CD8-positive, alpha-beta memory T cell (primary cell): ENCODE results near the gene FRMD6. TPM values are rescaled to one million over a fixed set of nuclear protein-coding genes. Genes with fewer than 3 reads are reported as not detected.

Source experiments
- CTCF ChIA-PET: fragments of 350-600 bp; sonication (Branson Sonifier 250); formaldehyde crosslinking; loops from one replicate; lab custom pipeline; 2021; ENCODE audit warnings: antibody characterized with exemption; lab: Charles Lee
- POLR2A ChIA-PET: fragments of 350-600 bp; sonication (Branson Sonifier 250); formaldehyde crosslinking; loops from one replicate; lab custom pipeline; 2021; ENCODE audit warnings: antibody characterized with exemption; lab: Charles Lee
- DNase-seq, 5 donors: peaks; one replicate each; pipeline versions ENCODE4 v3.0.0 to v3.0.0-alpha.2; 2020 to 2022; ENCODE audit warnings: mixed read lengths in 1 of 5
- H3K27ac ChIP-seq: one replicate; pipeline ENCODE4 v1.7.0; 2013; ENCODE audit warnings: low read depth, mild to moderate bottlenecking, low read length, moderate library complexity
- H3K27me3 ChIP-seq: 2 replicates; pipeline ENCODE4 v1.7.0; 2013; ENCODE audit warnings: low read length, mild to moderate bottlenecking; ENCODE audit not compliant: insufficient read depth, poor library complexity, severe bottlenecking
- H3K36me3 ChIP-seq: 2 replicates; pipeline ENCODE4 v1.7.0; 2013; ENCODE audit warnings: mild to moderate bottlenecking, low read length, moderate library complexity; ENCODE audit not compliant: insufficient read depth
- H3K4me1 ChIP-seq: 2 replicates; pipeline ENCODE4 v1.7.0; 2013; ENCODE audit warnings: mild to moderate bottlenecking, low read length, moderate library complexity; ENCODE audit not compliant: insufficient read depth
- H3K4me3 ChIP-seq: 2 replicates; pipeline ENCODE4 v1.7.0; 2013; ENCODE audit warnings: mild to moderate bottlenecking, low read length
- H3K9me3 ChIP-seq: 2 replicates; pipeline ENCODE4 v1.7.0; 2013; ENCODE audit warnings: mild to moderate bottlenecking, low read length
- H3K27ac Mint-ChIP-seq, 8 donors: one replicate each; pipeline ENCODE4 v1.8.0; 2020 to 2021; ENCODE audit warnings: mixed read lengths in 8 of 8, mild to moderate bottlenecking in 6 of 8, inconsistent platforms in 3 of 8, moderate library complexity in 3 of 8
- H3K27me3 Mint-ChIP-seq, 2 donors: one replicate each; pipeline ENCODE4 v1.8.0; 2020 to 2021; ENCODE audit warnings: mixed read lengths in 2 of 2, mild to moderate bottlenecking in 1 of 2, moderate library complexity in 1 of 2
- H3K36me3 Mint-ChIP-seq, 3 donors: one replicate each; pipeline ENCODE4 v1.8.0; 2020 to 2021; ENCODE audit warnings: mixed read lengths in 3 of 3, inconsistent platforms in 1 of 3, mild to moderate bottlenecking in 1 of 3
- H3K4me1 Mint-ChIP-seq, 3 donors: one replicate each; pipeline ENCODE4 v1.8.0; 2020 to 2021; ENCODE audit warnings: mixed read lengths in 3 of 3, inconsistent platforms in 1 of 3, mild to moderate bottlenecking in 1 of 3
- H3K4me3 Mint-ChIP-seq, 7 donors: one replicate each; pipeline ENCODE4 v1.8.0; 2020 to 2021; ENCODE audit warnings: mixed read lengths in 7 of 7, mild to moderate bottlenecking in 6 of 7, moderate library complexity in 4 of 7, inconsistent platforms in 2 of 7
- H3K9me3 Mint-ChIP-seq, 5 donors: one replicate each; pipeline ENCODE4 v1.8.0; 2020 to 2022; ENCODE audit warnings: mixed read lengths in 5 of 5, mild to moderate bottlenecking in 3 of 5, moderate library complexity in 2 of 5, inconsistent platforms in 1 of 5
- polyA plus RNA-seq: library from polyadenylated mRNA; unstranded; fragments of 300-500 nt; fragmentation: Illumina TruSeq; gene quantifications from one replicate; pipeline ENCODE4 v1.2.3, GENCODE V29; 2021
- total RNA-seq, 2 experiments: library from RNA; stranded (reverse); gene quantifications; one replicate each; pipeline ENCODE4 v1.2.3, GENCODE V29; 2021

Gene FRMD6
- total and polyA plus RNA-seq, 3 experiments from 2014 or later: 0.67 to 2.3 (median 2.2) TPM

DNA sequence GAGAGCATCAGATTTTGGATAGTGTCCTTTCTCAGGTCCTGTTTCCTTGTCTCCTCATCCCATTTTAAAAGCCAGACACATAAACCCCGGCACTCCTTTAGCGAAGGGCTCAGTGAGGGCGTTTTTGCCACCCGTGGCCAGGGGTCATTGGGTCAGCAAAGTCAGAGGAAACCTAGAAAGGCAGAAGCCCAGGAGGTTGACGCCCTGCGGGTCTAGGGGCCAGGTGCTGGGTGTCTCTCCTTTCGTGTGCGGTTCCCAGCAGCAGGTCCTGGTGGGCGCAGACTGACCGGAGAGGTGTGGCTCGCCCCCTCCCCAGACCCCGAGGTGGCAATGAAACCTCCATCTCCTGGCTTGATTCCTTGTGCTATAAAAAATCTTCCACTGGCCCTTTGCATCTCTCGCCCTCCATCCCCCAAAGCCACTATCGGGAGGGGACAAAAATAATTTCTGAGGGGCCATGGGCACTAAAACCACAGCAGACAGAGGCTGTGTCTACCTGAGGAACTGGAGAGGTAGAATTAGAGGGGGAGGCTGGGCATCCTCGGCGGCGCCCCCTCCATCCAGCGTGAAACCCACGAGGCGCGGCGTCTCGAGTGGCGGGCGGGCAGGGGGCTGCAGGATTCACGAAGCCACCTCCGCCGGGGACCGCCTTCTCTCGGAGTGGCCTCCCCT lies 858 bp upstream of the FRMD6 start:
- Mint-ChIP-seq H3K4me1 (peaks cover 14 to 24% (median 15%) of the 10 kb centered on the region in 3 donors), H3K27ac (peak overlapping the region in 5 of 8 donors; percentile 23 to 68 (median 63)), H3K36me3 (peaks cover 0 to 2% (median under 1%) of the 10 kb centered on the region in 3 donors), H3K9me3 (no peaks in the 10 kb centered on the region), H3K27me3 (peaks cover 8 to 25% of the 10 kb centered on the region in 2 donors), H3K4me3 (peak overlapping the region; percentile 78 to 91 (median 84))
- DNase-seq: no peak
- no peaks in the 10 kb centered on the region for H3K9me3 ChIP-seq
- peaks cover 19% of the 10 kb centered on the region for H3K4me1 ChIP-seq
- H3K36me3 ChIP-seq: no peaks in the 10 kb centered on the region
- ChIA-PET POLR2A (interaction anchor here (1.0 kb wide), 2 partner anchors 12 to 31 kb away, joined by 3 to 4 read pairs; no protein-coding TSS in a partner anchor), CTCF (interaction anchor here (0.5 kb wide), 1 partner anchor 11 kb away, joined by 3 read pairs; no protein-coding TSS in a partner anchor)
- H3K4me3 ChIP-seq: peak overlapping the region; percentile 62
- peaks cover 17% of the 10 kb centered on the region for H3K27me3 ChIP-seq
- peak overlapping the region; percentile 34 for H3K27ac ChIP-seq

DNA sequence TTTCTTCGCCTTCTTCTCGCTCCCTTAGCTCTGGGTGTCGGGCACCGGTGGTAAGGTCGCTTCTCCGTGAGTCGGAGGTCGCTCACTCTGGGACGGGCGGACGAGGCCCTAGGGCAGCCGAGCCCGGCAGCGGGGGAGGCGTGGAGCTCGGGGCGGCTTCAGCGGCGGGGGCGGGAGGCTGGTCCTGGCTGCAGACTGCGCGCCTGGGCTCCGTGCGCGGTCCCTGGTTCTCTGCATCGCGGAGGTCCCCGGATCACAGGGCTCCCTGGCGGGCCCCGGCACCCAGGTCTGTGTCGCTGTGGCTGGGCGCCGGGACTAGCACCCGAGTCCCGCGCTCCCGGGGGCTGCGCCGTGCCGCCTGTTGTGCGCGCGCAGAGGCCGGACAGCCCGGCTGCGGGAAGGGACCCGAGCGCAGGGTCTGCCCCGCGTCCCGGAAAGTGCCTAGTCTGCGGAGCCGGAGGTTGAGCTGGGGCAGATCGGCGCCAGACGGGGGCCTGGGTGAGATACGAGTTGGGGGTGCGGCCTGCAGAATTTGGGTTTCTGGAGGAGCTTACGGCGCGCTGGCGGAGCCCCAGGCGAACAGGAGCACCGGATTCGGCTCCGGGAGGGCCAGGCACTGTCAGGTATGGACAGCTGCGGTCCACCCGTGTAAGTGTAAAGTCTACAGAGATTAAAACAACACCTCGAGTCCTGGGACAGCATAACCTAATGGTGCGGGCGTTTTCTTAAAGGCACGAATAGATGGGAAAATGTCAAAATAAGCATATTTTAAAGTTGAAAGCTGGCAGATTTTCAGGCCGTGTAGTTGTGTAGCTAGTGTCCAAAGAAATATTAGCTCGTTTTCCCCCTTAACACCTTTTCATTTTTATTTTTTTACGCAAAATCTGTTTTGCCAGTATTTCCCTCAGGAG lies 713 bp downstream of the FRMD6 start:
- peak overlapping the region; percentile 39 for H3K27ac ChIP-seq
- Mint-ChIP-seq H3K27me3 (peaks cover 15 to 39% of the 10 kb centered on the region in 2 donors), H3K9me3 (no peaks in the 10 kb centered on the region), H3K4me1 (peaks cover 14 to 24% (median 15%) of the 10 kb centered on the region in 3 donors), H3K27ac (peak overlapping the region in 6 of 8 donors; percentile 1 to 83 (median 62)), H3K4me3 (peak overlapping the region; percentile 78 to 93 (median 84)), H3K36me3 (peaks cover 0 to 4% (median 2%) of the 10 kb centered on the region in 3 donors)
- peaks cover 19% of the 10 kb centered on the region for H3K4me1 ChIP-seq
- H3K27me3 ChIP-seq: peaks cover 24% of the 10 kb centered on the region
- H3K36me3 ChIP-seq: no peaks in the 10 kb centered on the region
- ChIA-PET POLR2A (interaction anchor here (1.0 kb wide), 1 partner anchor 14 kb away, joined by 3 read pairs; no protein-coding TSS in a partner anchor), CTCF (interaction anchor here (0.7 to 1.9 kb wide), 8 partner anchors 9 to 665 kb away, joined by 3 to 9 read pairs (median 4); no protein-coding TSS in a partner anchor)
- H3K9me3 ChIP-seq: no peaks in the 10 kb centered on the region
- peak overlapping the region; percentile 74 for H3K4me3 ChIP-seq
- DNase-seq: peak in 3 of 5 donors; percentile 37 to 52 (median 38)

DNA sequence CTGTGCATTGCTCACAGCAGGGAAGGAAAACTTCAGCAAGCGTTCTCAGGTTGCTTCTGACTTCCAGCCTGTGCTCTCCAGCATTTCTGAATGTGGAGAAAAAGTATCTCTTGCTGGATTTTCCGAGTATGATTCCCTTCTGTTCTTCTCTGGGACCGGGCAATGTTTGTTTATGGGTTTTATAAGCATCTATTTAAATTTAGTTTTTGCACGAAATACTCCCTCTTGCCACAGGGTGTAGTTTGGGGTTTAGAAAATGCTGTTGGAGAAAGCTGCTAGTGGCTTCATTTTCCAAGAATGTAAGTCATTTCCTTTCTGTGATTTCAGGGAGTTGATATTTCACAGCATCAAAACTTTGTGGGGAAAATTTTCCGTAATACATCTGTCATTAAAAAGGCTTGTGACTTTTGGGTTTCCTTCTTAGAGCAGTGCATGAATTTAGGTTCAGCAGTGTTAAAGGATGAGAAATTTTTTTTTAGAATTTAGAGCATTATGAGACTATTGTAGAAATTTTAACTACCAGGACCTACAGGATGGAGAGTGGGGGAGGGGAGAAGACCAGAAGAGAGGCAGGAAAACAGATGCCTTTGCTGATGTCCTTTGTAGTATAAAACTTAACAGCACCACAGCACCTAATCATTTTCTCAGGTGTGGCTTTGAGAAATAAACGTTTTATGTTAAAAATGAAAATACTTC lies 1.5 kb downstream of the FRMD6 start:
- H3K4me3 ChIP-seq: peak overlapping the region; percentile 74
- H3K36me3 ChIP-seq: no peaks in the 10 kb centered on the region
- peaks cover 19% of the 10 kb centered on the region for H3K4me1 ChIP-seq
- DNase-seq: peak in 1 of 5 donors; percentile 14
- peak overlapping the region; percentile 78 to 93 (median 84) for H3K4me3 Mint-ChIP-seq
- no peaks in the 10 kb centered on the region for H3K9me3 ChIP-seq
- H3K36me3 Mint-ChIP-seq: peaks cover 0 to 4% (median 2%) of the 10 kb centered on the region in 3 donors
- H3K27ac Mint-ChIP-seq: peak overlapping the region in 4 of 8 donors; percentile 1 to 83 (median 44)
- H3K27ac ChIP-seq: no peak overlapping the region
- ChIA-PET POLR2A (no interaction called here), CTCF (interaction anchor here (0.7 to 1.9 kb wide), 7 partner anchors 9 to 407 kb away, joined by 3 to 9 read pairs (median 5); no protein-coding TSS in a partner anchor)
- H3K9me3 Mint-ChIP-seq: no peaks in the 10 kb centered on the region
- peaks cover 32% of the 10 kb centered on the region for H3K27me3 ChIP-seq
- H3K4me1 Mint-ChIP-seq: peaks cover 14 to 24% (median 15%) of the 10 kb centered on the region in 3 donors
- H3K27me3 Mint-ChIP-seq: peaks cover 17 to 46% of the 10 kb centered on the region in 2 donors

DNA sequence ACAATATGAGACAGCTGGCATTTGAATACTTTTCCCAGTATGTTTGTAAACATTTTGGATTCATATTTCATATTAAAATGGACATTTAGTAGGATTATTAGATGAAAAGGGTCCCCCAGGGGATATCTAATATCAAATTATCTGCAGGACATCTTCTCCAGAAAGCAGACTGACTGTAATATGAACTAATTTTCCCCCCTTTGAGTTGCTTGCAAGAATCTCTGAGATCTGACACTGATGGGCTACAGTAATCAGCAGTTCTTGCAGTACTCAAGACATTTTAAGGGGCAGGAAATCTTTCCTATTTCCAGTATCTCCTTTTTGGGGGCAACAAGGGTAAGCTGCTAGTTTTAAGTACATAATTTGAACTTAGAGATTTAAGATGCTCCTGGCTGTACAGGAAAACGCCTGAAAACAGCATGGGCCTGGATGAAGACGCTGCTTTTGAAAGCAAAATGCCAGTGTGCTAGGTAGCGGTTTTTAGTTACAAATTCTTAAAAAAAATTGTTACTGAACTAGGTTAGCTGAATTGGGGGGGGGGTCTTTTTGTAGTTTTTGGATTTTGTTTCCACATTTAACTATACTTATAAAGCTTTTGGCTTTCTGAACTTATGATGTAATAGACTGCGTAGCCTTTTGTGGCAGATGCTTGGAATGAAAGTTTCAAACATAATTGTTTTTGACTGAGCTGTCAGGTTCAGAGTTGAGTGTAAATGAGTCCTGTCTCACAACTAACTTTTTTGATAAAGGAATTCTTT lies 2.2 kb downstream of the FRMD6 start:
- Mint-ChIP-seq H3K27ac (no peak overlapping the region), H3K36me3 (peaks cover 0 to 4% (median 2%) of the 10 kb centered on the region in 3 donors), H3K4me3 (peak overlapping the region in 2 of 7 donors; percentile 91 to 93), H3K9me3 (no peaks in the 10 kb centered on the region), H3K27me3 (peaks cover 21 to 54% of the 10 kb centered on the region in 2 donors), H3K4me1 (peaks cover 14 to 24% (median 15%) of the 10 kb centered on the region in 3 donors)
- Histone ChIP-seq H3K9me3 (no peaks in the 10 kb centered on the region), H3K27ac (no peak overlapping the region), H3K27me3 (peaks cover 32% of the 10 kb centered on the region), H3K4me1 (peaks cover 19% of the 10 kb centered on the region), H3K36me3 (no peaks in the 10 kb centered on the region), H3K4me3 (no peak overlapping the region)
- ChIA-PET POLR2A (no interaction called here), CTCF (interaction anchor here (1.7 to 1.9 kb wide), 2 partner anchors 10 to 370 kb away, joined by 5 to 8 read pairs; no protein-coding TSS in a partner anchor)
- no peak for DNase-seq

DNA sequence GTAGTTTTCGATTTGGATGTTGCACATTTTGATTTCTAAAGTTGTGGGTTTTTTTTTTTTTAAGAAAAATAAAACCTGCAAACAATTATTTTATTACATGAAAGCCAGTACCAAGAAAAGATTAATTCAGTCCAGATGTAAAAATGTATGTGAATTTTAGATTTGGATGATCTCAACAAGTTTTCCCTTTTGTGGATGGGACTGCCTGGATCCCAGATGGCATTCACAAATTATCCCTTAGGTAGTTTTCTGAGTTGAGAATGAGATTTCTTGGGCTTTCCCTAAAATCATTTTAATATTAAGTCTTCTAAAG lies 2.8 kb downstream of the FRMD6 start:
- Histone ChIP-seq H3K27me3 (peaks cover 32% of the 10 kb centered on the region), H3K27ac (no peak overlapping the region), H3K9me3 (no peaks in the 10 kb centered on the region), H3K4me1 (peaks cover 19% of the 10 kb centered on the region), H3K4me3 (no peak overlapping the region), H3K36me3 (no peaks in the 10 kb centered on the region)
- ChIA-PET CTCF (no interaction called here), POLR2A (no interaction called here)
- Mint-ChIP-seq H3K4me3 (peak overlapping the region in 1 of 7 donors; percentile 91), H3K27ac (no peak overlapping the region), H3K27me3 (peaks cover 21 to 56% of the 10 kb centered on the region in 2 donors), H3K9me3 (no peaks in the 10 kb centered on the region), H3K4me1 (peaks cover 14 to 24% (median 15%) of the 10 kb centered on the region in 3 donors), H3K36me3 (peaks cover 0 to 4% (median 2%) of the 10 kb centered on the region in 3 donors)
- DNase-seq: no peak

DNA sequence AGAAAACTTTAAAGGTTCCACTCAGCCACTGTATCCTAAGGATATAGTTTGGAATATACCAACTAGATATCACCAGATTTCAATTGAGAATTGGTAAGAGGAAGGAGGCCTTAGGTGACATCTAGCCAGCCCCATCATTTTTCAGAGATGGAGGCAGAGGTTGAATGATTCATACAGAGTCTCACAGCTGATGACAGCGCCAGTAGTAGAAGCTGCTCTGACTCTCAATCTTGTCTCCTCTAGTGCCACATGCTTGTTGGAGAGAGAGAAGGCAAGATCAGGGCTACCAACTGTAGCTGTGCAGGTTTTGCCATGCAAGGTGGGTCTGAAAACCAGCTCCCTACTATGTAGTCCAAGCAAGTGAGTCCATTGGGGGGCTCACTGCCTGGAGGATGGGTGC lies 6.1 kb downstream of the FRMD6 start:
- ChIA-PET POLR2A (no interaction called here), CTCF (no interaction called here)
- Histone ChIP-seq H3K9me3 (no peaks in the 10 kb centered on the region), H3K36me3 (no peaks in the 10 kb centered on the region), H3K4me1 (peaks cover 11% of the 10 kb centered on the region), H3K4me3 (no peak overlapping the region), H3K27ac (no peak overlapping the region), H3K27me3 (peaks cover 32% of the 10 kb centered on the region)
- Mint-ChIP-seq H3K9me3 (no peaks in the 10 kb centered on the region), H3K36me3 (peaks cover 0 to 4% (median 0%) of the 10 kb centered on the region in 3 donors), H3K27ac (no peak overlapping the region), H3K4me3 (no peak overlapping the region), H3K27me3 (peaks cover 26 to 73% of the 10 kb centered on the region in 2 donors), H3K4me1 (peaks cover 7 to 9% (median 8%) of the 10 kb centered on the region in 3 donors)
- no peak for DNase-seq
